Measurements from ENCODE around the gene NXPH3. TPM values are rescaled to one million over a fixed set of nuclear protein-coding genes. Genes with fewer than 3 reads are reported as not detected.

Gene NXPH3
- polyA plus RNA-seq, 1 of the 3 experiments (the other 2 are of a cell fraction) = 0.30 TPM

DNA sequence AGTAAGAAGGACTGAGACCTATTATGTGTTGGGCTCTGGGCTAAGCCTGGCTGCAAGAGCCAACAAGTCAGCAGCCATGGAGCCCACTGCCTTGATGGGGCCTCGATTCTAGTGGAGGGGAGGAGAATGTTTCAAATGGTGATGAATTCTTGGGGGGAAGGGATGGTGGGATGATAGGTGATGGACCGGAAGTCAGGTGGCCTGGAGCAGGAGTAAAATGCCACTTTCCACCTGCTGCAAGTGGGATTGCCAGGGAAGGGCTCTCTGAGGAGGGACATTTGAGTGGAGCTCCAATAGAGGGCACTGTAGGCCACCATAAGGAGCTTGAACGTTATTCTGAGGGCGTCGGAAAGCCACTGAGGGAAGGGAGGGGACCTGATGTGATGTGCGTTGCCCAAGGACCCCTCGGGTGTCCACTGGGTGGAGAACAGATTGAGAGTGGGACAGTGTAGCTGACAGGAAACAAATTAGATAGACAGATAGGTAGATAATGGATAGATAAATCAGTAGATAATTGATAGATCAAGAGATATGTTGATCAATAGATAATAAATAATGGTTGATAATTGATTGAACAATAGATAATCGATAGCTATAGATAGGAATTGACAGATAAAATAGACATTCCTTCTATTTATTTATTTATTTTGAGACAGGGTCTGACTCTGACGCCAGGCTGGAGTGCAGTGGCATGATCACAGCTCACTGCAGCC is 18.2 kb upstream of the NXPH3 start:
- DNase-seq = peak; percentile 81
- H3K4me3 ChIP-seq (ENCODE audit: low read depth in 2 of 2, low read length in 1 of 2) = peak overlapping the region in 1 of 2 experiments; percentile 16; a peak in 1 of 4 replicates
- POLR2A ChIA-PET = interaction anchor here (0.9 to 1.0 kb wide), 3 partner anchors 42 to 158 kb away, joined by 3 read pairs; no protein-coding TSS in a partner anchor
- H3K4me2 ChIP-seq = no peak overlapping the region
- H3K9me2 ChIP-seq = no peaks in the 10 kb centered on the region
- no peaks in the 10 kb centered on the region for H4K20me1 ChIP-seq (ENCODE audit: insufficient read depth)
- no peaks in the 10 kb centered on the region for H3K36me3 ChIP-seq (replicated peaks in 1 of 2; ENCODE audit: control insufficient read depth in 1 of 2, insufficient read depth in 2 of 2, low read length in 1 of 2)
- TF ChIP-seq FOXM1 (IDR thresholded peaks at IDR 0.05; ENCODE audit: low read depth) = no peak
- TF ChIP-seq, protein P1, sequence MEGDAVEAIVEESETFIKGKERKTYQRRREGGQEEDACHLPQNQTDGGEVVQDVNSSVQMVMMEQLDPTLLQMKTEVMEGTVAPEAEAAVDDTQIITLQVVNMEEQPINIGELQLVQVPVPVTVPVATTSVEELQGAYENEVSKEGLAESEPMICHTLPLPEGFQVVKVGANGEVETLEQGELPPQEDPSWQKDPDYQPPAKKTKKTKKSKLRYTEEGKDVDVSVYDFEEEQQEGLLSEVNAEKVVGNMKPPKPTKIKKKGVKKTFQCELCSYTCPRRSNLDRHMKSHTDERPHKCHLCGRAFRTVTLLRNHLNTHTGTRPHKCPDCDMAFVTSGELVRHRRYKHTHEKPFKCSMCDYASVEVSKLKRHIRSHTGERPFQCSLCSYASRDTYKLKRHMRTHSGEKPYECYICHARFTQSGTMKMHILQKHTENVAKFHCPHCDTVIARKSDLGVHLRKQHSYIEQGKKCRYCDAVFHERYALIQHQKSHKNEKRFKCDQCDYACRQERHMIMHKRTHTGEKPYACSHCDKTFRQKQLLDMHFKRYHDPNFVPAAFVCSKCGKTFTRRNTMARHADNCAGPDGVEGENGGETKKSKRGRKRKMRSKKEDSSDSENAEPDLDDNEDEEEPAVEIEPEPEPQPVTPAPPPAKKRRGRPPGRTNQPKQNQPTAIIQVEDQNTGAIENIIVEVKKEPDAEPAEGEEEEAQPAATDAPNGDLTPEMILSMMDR (IDR thresholded peaks at IDR 0.05) = peak; percentile 81
- TF ChIP-seq FOSL2 (IDR thresholded peaks at IDR 0.05; ENCODE audit: borderline replicate concordance, low read depth) = no peak
- peak; percentile 77 for TF ChIP-seq RAD21 (IDR thresholded peaks at IDR 0.05; ENCODE audit: low read length)
- TF ChIP-seq SMC3 (IDR thresholded peaks at IDR 0.05; ENCODE audit: low read depth, low read length) = peak; percentile 58
- peaks cover 28% of the 10 kb centered on the region for H3K27me3 ChIP-seq (ENCODE audit: insufficient read depth)
- H3K79me2 ChIP-seq (ENCODE audit: insufficient read depth) = no peaks in the 10 kb centered on the region
- H3K9ac ChIP-seq = no peak overlapping the region
- no peaks in the 10 kb centered on the region for H3F3A ChIP-seq (replicated peaks; ENCODE audit: insufficient read depth)
- no peak overlapping the region for H3K27ac ChIP-seq (ENCODE audit: low read depth in 2 of 2, low read length in 1 of 2)
- 7% methylated on average over 9 of the region's 9 CpGs for WGBS (ENCODE audit: low lambda C conversion rate)
- H3K9me3 ChIP-seq = no peaks in the 10 kb centered on the region
- CTCF ChIA-PET = interaction anchor here (0.7 to 48.9 kb wide), 53 partner anchors 9 to 530 kb away, joined by 3 to 2107 read pairs (median 7); partner anchors contain the start of genes NGFR, NXPH3, PHB1 and SLC35B1
- H3K4me1 ChIP-seq (ENCODE audit: control insufficient read depth in 1 of 2, insufficient read depth in 2 of 2, low read depth in 1 of 2, low read length in 1 of 2) = peaks cover 0 to 5% of the 10 kb centered on the region in 2 experiments; a peak in 1 of 4 replicates
- no peak overlapping the region for H2AFZ ChIP-seq (ENCODE audit: low read depth)

DNA sequence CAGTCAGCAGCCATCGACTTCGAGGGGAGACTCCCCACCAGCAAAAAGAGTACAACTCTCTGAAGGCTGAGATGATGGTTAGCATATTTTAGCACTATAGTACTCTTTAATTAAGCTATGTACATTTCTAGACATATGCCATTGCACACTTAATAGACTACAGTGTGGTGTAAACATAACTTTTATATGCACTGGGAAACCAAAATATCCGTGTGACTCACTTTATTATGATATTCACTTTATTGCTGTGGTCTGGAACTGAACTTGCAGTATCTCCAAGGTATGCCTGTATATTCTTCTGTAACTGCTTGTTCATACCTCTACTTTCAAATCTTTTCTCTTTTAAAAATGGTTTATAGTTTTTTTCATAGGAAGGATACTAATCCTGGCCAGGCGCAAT is 11.0 kb upstream of the NXPH3 start:
- Histone ChIP-seq H3K4me1 (ENCODE audit: control insufficient read depth in 1 of 2, insufficient read depth in 2 of 2, low read depth in 1 of 2, low read length in 1 of 2) (peaks cover 0 to 10% of the 10 kb centered on the region in 2 experiments; a peak in 1 of 4 replicates), H3K27me3 (ENCODE audit: insufficient read depth) (peaks cover 59% of the 10 kb centered on the region), H3K4me2 (no peak overlapping the region), H4K20me1 (ENCODE audit: insufficient read depth) (no peaks in the 10 kb centered on the region), H3K9me3 (no peaks in the 10 kb centered on the region), H3K36me3 (replicated peaks in 1 of 2; ENCODE audit: control insufficient read depth in 1 of 2, insufficient read depth in 2 of 2, low read length in 1 of 2) (no peaks in the 10 kb centered on the region), H3K4me3 (ENCODE audit: low read depth in 2 of 2, low read length in 1 of 2) (no peak overlapping the region), H3K9ac (no peak overlapping the region), H3K9me2 (no peaks in the 10 kb centered on the region), H3K27ac (ENCODE audit: low read depth in 2 of 2, low read length in 1 of 2) (no peak overlapping the region), H2AFZ (ENCODE audit: low read depth) (no peak overlapping the region), H3F3A (replicated peaks; ENCODE audit: insufficient read depth) (peaks cover 3% of the 10 kb centered on the region), H3K79me2 (ENCODE audit: insufficient read depth) (no peaks in the 10 kb centered on the region)
- ChIA-PET POLR2A (no interaction called here), CTCF (interaction anchor here (0.7 to 48.9 kb wide), 13 partner anchors 9 to 434 kb away, joined by 3 to 2107 read pairs (median 6); partner anchors contain the start of genes NXPH3, SLC35B1 and SPOP)
- TF ChIP-seq, protein P2, sequence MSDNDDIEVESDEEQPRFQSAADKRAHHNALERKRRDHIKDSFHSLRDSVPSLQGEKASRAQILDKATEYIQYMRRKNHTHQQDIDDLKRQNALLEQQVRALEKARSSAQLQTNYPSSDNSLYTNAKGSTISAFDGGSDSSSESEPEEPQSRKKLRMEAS (IDR thresholded peaks at IDR 0.05; ENCODE audit: low read depth) = no peak
- TF ChIP-seq EP300 (IDR thresholded peaks at IDR 0.05; ENCODE audit: borderline replicate concordance in 1 of 2, low read depth in 1 of 2, low read length in 1 of 2) = no peak
- TF ChIP-seq MEF2A (IDR thresholded peaks at IDR 0.05; ENCODE audit: borderline replicate concordance, low read depth) = no peak
- no peak for TF ChIP-seq EZH2phosphoT487 (IDR thresholded peaks at IDR 0.05; ENCODE audit: borderline replicate concordance, low read depth)
- no peak for TF ChIP-seq GATA2 (CRISPR knock-in tag; IDR thresholded peaks at IDR 0.05)
- no peak for TF ChIP-seq SIN3A (IDR thresholded peaks at IDR 0.05; ENCODE audit: borderline replicate concordance, low read depth, low read length)
- WGBS (ENCODE audit: low lambda C conversion rate) = 8% methylated on average over 4 of the region's 4 CpGs
- no peak for DNase-seq

Data from SK-N-SH (cell line).